Amniotic epithelial cell (primary cell): ENCODE results near the gene KLHDC3.
"Not testable (repeated sequence)": the region's sequence is repeated elsewhere in the genome, so short reads cannot be mapped to it uniquely, and the experiment has no call there.

Experiments
- DNase-seq: peaks from one replicate; pipeline ENCODE4 v3.0.0-alpha.2; 2010; ENCODE audit warnings: low read depth

KLHDC3 gene

GRCh38 chr6:42988486-42989020 lies 25.5 kb upstream of the KLHDC3 start:
- no peak for DNase-seq

GRCh38 chr6:42989923-42990322 lies 24.1 kb upstream of the KLHDC3 start:
- no peak for DNase-seq

GRCh38 chr6:42993445-42993844 lies 20.6 kb upstream of the KLHDC3 start:
- no peak for DNase-seq

DNA sequence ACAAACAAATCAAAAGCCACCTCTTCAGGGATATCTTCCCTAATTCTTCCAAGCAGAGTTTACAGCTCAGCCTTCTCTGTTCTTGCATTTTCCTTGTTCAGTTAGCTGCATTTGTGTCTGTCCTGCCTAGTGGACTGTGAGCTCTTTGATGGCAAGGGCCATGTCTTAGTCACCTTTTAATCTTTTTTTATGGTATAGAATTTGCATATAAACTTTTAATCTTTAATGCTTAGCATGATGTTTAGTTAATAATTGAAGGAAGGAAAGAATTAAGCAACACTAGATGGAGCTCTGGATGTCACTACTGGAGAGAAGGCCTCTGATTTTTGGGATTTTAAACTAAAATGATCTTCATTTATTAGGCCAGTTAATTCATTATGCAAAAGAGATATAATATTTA lies 17.5 kb upstream of the KLHDC3 start:
- no peak for DNase-seq

DNA sequence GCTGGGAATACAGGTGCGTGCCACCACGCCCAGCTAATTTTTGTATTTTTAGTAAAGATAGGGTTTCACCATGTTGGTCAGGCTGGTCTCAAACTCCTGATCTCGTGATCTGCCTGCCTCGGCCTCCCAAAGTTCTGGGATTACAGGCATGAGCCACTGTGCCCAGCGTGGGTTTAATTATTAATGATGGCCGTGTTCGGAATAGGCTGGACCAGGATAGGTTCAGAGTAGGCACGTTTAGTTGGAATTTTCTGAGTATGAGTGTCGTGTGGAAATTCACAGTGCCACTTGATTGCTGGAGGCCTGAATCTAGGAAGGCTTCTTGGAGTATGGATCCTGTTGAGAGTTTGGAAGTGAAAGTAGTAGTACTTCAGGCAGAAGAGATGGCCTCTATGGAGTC lies 15.8 kb upstream of the KLHDC3 start:
- DNase-seq, result not testable (repeated sequence)

GRCh38 chr6:43001843-43002242 lies 12.2 kb upstream of the KLHDC3 start:
- no peak for DNase-seq

GRCh38 chr6:43005844-43006243 lies 8.2 kb upstream of the KLHDC3 start:
- no peak for DNase-seq

GRCh38 chr6:43006251-43006650 lies 7.8 kb upstream of the KLHDC3 start:
- no peak for DNase-seq

DNA sequence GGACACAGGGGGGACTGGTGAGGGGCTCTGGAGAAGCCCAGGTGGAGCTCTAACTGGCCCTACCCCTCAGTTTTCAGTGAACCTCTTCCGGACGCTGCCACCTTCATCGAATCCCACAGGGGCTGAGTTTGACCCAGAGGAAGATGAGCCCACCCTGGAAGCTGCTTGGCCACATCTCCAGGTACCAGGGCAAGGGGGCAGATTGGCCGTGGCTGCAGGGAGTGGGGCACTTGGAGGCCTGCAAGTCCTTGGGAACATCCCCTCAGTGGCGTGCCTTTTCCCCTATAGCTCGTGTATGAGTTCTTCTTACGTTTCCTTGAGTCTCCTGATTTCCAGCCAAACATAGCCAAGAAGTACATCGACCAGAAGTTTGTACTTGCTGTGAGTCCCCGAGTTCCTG lies 6.9 kb upstream of the KLHDC3 start:
- DNase-seq, result no peak

DNA sequence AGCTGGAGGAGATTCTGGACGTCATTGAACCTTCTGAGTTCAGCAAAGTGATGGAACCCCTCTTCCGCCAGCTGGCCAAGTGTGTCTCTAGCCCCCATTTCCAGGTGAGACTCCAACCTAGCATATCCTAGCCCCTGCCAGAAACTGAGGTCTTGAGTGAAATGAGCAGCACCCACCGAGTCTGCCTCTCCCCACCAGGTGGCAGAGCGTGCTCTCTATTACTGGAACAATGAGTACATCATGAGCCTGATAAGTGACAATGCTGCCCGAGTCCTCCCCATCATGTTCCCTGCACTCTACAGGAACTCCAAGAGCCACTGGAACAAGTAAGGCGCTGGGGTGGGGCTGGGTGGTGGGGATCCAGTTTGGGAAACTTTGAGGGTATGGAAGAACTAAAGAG lies 4.9 kb upstream of the KLHDC3 start:
- DNase-seq, result no peak

DNA sequence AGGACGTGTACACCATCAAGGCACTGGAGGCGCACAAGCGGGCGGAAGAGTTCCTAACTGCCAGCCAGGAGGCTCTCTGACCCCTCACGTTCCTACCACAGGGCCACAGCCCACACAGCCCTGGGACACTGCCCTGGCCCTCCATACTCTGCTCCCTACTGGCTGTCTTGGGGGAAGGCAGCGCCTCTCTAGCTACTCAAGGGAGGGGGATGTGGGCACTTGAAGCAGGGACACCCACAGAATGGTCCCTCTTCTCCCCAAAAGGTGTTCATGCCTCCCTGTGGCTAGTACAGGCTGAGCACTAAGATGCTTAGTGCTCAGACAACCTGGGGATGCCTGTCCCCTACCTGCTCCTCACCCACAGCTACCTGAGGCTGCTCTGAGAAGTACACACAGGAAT lies 2.8 kb upstream of the KLHDC3 start:
- DNase-seq, result no peak

DNA sequence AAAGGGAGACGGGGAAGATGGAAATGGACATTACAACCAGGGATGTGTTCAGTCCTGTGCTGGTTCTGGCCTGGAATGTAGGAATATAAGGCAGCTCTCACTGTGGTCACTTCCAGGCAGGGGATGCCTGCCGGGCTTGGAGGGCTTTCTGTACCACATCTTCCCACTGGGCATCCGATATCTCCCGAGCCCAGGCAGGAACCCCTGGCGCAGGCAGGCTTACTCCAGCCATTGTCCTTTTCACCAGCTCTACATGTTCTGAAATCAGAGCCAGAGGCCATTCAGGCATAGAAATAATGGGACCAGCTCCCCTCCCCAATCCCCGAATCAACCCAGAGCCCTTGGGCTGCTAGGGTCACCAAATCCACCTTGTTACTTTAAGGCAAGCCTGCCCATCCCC lies 1.7 kb upstream of the KLHDC3 start:
- DNase-seq, result no peak

GRCh38 chr6:43013097-43013842 lies 779 bp upstream of the KLHDC3 start:
- DNase-seq, result no peak

DNA sequence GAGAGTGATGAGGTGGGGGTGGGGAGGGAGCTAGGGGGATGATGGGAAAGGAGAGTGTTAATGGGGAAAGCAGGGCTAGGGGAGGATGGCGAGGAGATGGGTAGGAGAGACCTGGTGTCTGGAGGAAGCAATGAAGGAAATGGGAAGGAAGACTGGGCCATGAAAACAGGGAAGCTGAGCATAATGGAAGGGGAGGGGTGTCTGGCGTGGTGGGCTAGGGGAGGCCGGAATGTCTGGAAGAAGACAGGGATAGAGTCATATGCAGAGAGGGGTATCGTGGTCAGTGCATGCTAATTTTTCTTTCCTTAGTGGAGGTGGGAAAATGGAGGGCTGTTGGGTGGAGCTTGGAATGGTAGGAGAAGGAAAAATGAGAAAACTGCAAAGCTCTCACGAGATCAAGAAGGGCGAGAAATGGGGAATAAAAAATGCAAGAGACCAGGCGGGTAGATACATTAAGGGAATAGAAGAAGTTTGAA lies 423 bp downstream of the KLHDC3 start:
- DNase-seq, result peak; percentile 27

DNA sequence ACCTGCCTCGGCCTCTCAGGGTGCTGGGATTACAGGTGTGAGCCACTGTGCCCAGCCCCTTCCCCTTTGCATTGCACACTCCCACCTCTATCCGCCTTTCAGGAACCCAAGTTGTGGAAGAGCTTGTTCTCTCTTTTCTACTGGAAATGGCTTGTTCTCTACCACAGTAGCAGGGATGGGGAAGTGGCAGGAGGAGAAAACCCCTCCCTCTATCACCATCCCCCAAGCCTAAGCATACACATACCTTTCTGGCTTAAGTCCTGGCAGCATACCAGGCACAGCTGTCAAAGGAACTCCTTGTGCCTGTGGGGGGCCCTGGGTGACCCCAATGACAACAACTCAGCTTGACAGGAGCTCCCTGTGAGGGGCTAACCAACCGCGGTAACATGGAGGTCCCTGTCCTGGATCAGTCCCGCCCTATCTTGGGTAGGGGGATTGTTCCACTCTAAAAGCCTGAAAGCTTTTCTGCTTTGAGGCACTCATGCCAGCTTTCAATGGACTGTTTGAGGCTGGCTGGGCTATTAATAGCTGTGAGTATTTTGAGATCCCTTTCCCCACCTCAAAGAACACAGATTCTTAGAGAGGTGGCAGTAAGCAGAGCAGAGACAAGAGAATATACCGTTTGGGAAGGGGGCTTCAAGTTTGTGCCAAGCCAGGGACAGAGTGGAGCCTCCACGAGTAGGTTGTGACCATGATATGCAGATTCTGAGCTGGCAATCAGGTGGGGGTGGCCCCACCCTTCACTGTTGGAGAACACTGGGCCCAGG lies 2.3 kb downstream of the KLHDC3 start:
- DNase-seq, result no peak

- no peak for DNase-seq
Measured at GRCh38 chr6:43016943-43017334, 2.9 kb downstream of the KLHDC3 start.

DNA sequence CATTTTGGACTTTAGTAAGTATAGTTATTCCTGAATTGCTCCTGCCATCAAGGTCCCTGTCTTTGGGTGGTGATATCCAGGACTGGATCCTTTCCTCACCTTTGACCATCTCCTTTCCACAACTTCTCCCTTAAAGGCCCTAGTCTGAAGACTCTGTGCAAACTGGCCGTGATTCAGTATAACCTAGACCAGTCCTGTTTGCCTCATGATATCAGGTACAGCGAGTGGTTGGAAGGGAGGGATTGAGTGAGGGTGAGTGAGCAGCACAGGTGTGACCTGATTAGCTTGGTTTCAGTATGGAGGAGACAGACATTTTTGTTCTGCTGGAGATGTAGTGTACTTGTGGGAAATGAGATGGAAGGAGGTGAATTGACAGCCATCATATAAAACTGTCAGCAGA lies 5.1 kb downstream of the KLHDC3 start:
- no peak for DNase-seq

DNA sequence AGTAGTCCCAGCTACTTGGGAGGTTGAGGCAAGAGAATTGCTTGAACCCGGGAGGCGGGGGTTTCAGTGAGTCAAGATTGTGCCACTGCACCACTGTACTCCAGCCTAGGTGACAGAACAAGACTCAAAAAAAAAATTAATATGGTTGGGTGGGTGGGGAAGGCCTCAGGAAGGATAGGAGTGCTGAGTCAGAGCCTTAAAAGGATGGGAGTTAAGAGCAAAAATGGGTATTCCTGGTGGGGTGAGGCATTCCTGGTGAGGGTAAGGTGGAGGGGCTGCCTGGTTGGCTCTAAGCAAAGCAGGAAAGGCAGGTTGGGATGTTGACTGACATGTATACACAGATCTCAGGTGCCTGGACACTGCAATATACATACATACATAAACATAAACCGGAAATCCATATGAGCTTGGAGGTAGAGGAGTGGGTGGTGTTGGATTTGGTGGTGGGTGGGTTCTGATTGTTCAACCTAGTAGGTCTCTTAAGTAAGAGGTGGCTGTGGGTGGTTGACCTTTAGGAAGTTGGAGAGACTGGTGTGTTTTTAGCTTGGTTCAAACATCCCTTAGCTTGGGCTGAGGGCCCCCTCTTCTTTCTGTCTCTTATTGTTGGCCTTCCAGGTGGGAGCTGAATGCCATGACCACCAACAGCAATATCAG lies 6.1 kb downstream of the KLHDC3 start:
- no peak for DNase-seq

GRCh38 chr6:43020847-43021246 lies 6.8 kb downstream of the KLHDC3 start:
- DNase-seq, result peak; percentile 23

GRCh38 chr6:43021270-43022047 lies 7.4 kb downstream of the KLHDC3 start, which contains the start of gene RRP36:
Gene RRP36 (plus strand): TSS chr6:43021623. CDS start chr6:43021655, 32 bp downstream.
- DNase-seq, result peak; percentile 62

DNA sequence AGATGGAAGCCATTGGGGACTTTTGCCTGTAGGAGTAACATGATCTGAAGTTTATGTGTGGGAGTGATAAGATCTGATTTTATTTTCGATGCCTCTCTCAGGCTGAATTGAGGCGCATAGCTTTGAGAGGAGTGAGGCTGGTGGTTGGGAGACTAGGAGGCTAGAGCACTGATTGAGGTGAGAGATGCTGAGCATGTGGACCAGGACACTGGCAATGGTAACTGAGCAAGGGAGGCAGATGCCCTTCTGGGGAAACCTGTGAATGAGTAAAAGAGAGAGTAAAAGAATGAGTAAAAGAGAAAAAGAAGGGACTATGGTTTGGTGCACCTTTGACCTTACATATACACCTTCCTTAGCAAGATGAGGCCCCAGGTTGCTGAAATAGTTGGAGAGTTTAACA lies 10.4 kb downstream of the KLHDC3 start:
- DNase-seq, result no peak

- DNase-seq, result no peak
Measured at GRCh38 chr6:43026365-43026764, 12.3 kb downstream of the KLHDC3 start.
